Body of pancreas (tissue), 4 donors: ENCODE data around the gene ZNF160. TPM values are rescaled to one million over a fixed set of nuclear protein-coding genes. Genes with fewer than 3 reads are reported as not detected.
A peak's percentile ranks its signal among the peaks of the same experiment; 100 is the strongest.

Experiments
- ATAC-seq: fragments of 150-250 bp; one replicate; pipeline ENCODE4 v1.9.1; 2016
- DNase-seq, 4 donors: peaks; one replicate each; pipeline ENCODE4 v3.0.0-alpha.2; 2019
- H3K27ac ChIP-seq, 4 donors: fragments of 200-600 bp; sonication (generic); 1 replicate in 3 of 4; 2 replicates in 1 of 4; pipeline versions ENCODE4 v1.5.1 to v1.6.1; 2016 to 2019; ENCODE audit warnings: mild to moderate bottlenecking in 1 of 4, mixed read lengths in 1 of 4, moderate library complexity in 1 of 4
- H3K27me3 ChIP-seq, 2 donors: fragments of 200-600 bp; sonication (generic); one replicate each; pipeline ENCODE4 v1.6.0; 2016; ENCODE audit warnings: mild to moderate bottlenecking in 1 of 2
- H3K36me3 ChIP-seq, 2 donors: fragments of 200-600 bp; sonication (generic); replicated peaks in 1 of 2; 2 replicates each; pipeline ENCODE4 v1.5.1; 2016; ENCODE audit warnings: low read depth in 2 of 2; ENCODE audit not compliant: insufficient read depth in 1 of 2
- H3K4me1 ChIP-seq: fragments of 200-600 bp; sonication (generic); one replicate; pipeline ENCODE4 v1.6.0; 2016
- H3K4me3 ChIP-seq, 2 donors: fragments of 200-600 bp; sonication (generic); 1 replicate in 1 of 2; 2 replicates in 1 of 2; pipeline ENCODE4 v1.5.1; 2016 to 2019
- H3K9me3 ChIP-seq, 3 donors: fragments of 200-600 bp; sonication (generic); 1 replicate in 2 of 3; 2 replicates in 1 of 3; pipeline ENCODE4 v1.5.1; 2016
- CTCF ChIP-seq, 7 experiments: fragments of 450-650 bp in 4 of 7; fragments of 200-600 bp in 3 of 7; sonication (generic) in 3 of 7; IDR thresholded peaks; one replicate each; pipeline ENCODE4 v1.5.1; 2016 to 2019; ENCODE audit warnings: antibody characterized with exemption in 7 of 7
- POLR2A ChIP-seq, 3 donors: fragments of 450-650 bp; IDR thresholded peaks; one replicate each; pipeline ENCODE4 v1.6.1; 2016; ENCODE audit warnings: antibody characterized with exemption in 3 of 3, mild to moderate bottlenecking in 2 of 3
- WGBS, 2 donors: methylation state at CpG; one replicate each; pipeline ENCODE4 v1.1.5; 2017; 5-methylcytosine and 5-hydroxymethylcytosine counted together
- intact Hi-C: fragments of 100-400 bp; cut with DNase I; formaldehyde crosslinking; loops from one replicate; pipeline ENCODE4 v1.15.1; 2023
- total RNA-seq, 2 donors: library from RNA; depleted of rRNA; stranded (reverse); fragments of >200 nt; gene quantifications; one replicate each; pipeline ENCODE4 v1.1.0, GENCODE V29; 2016

The ZNF160 gene
- total RNA-seq, 2 donors from 2014 or later: 16.6 to 32.3 TPM

- DNase-seq (no peak), ATAC-seq (no peak)
- 95 to 98% methylated on average over 3 of the region's 3 CpGs for WGBS, 2 donors
- TF ChIP-seq POLR2A (IDR thresholded peaks at IDR 0.05) (no peak), CTCF (IDR thresholded peaks at IDR 0.05) (no peak)
- H3K4me1 ChIP-seq: no peaks in the 10 kb centered on the region
- intact Hi-C loops: no loop called here
- no peak overlapping the region for H3K4me3 ChIP-seq
- H3K27me3 ChIP-seq: no peaks in the 10 kb centered on the region
- H3K36me3 ChIP-seq: peaks cover 0 to 10% of the 10 kb centered on the region in 2 donors
- peaks cover 0 to 6% (median 0%) of the 10 kb centered on the region in 3 donors for H3K9me3 ChIP-seq
- H3K27ac ChIP-seq: no peak overlapping the region
These were observed 20.3 kb downstream of the ZNF160 start for GRCh38 chr19:53082929-53083328.

- H3K36me3 ChIP-seq: peaks cover 4 to 5% of the 10 kb centered on the region in 2 donors
- no peak for ATAC-seq
These were observed 23.8 kb downstream of the ZNF160 start for GRCh38 chr19:53079313-53079924.

GRCh38 chr19:53078668-53079067 lies 24.6 kb downstream of the ZNF160 start:
- no peak overlapping the region for H3K27ac ChIP-seq
- WGBS, 2 donors: 83 to 89% methylated on average over 1 of the region's 1 CpG
- peaks cover 0 to 6% (median 0%) of the 10 kb centered on the region in 3 donors for H3K9me3 ChIP-seq
- no peaks in the 10 kb centered on the region for H3K27me3 ChIP-seq
- no peaks in the 10 kb centered on the region for H3K4me1 ChIP-seq
- intact Hi-C loops: no loop called here
- H3K36me3 ChIP-seq: peaks cover 10 to 11% of the 10 kb centered on the region in 2 donors
- DNase-seq (no peak), ATAC-seq (no peak)
- no peak overlapping the region for H3K4me3 ChIP-seq
- TF ChIP-seq POLR2A (IDR thresholded peaks at IDR 0.05) (no peak), CTCF (IDR thresholded peaks at IDR 0.05) (no peak)

More at GRCh38 chr19:53079313-53079924, 23.8 kb downstream of the ZNF160 start:
- Histone ChIP-seq H3K27me3 (no peaks in the 10 kb centered on the region), H3K4me1 (no peaks in the 10 kb centered on the region), H3K27ac (no peak overlapping the region), H3K4me3 (no peak overlapping the region), H3K9me3 (peaks cover 0 to 6% (median 0%) of the 10 kb centered on the region in 3 donors)
- intact Hi-C loops: no loop called here
- no peak for TF ChIP-seq CTCF (IDR thresholded peaks at IDR 0.05)
- no peak for TF ChIP-seq POLR2A (IDR thresholded peaks at IDR 0.05)
- no peak for DNase-seq
- 87 to 88% methylated on average over 8 of the region's 8 CpGs for WGBS, 2 donors

GRCh38 chr19:53076984-53077383 lies 26.2 kb downstream of the ZNF160 start:
- 43 to 47% methylated on average over 10 of the region's 10 CpGs for WGBS, 2 donors
- Histone ChIP-seq H3K4me3 (no peak overlapping the region), H3K27me3 (no peaks in the 10 kb centered on the region), H3K4me1 (no peaks in the 10 kb centered on the region), H3K36me3 (peaks cover 15 to 20% of the 10 kb centered on the region in 2 donors), H3K27ac (no peak overlapping the region), H3K9me3 (peaks cover 0 to 11% (median 0%) of the 10 kb centered on the region in 3 donors)
- DNase-seq (peak; percentile 40 to 61 (median 46)), ATAC-seq (peak; percentile 55)
- intact Hi-C loops: no loop called here
- TF ChIP-seq POLR2A (IDR thresholded peaks at IDR 0.05) (no peak), CTCF (IDR thresholded peaks at IDR 0.05) (peak; percentile 8 to 49 (median 30))

GRCh38 chr19:53068834-53069233 lies 34.4 kb downstream of the ZNF160 start:
- Histone ChIP-seq H3K9me3 (peaks cover 0 to 46% (median 2%) of the 10 kb centered on the region in 3 donors), H3K4me1 (no peaks in the 10 kb centered on the region), H3K36me3 (peaks cover 24 to 31% of the 10 kb centered on the region in 2 donors), H3K27ac (no peak overlapping the region), H3K4me3 (no peak overlapping the region), H3K27me3 (no peaks in the 10 kb centered on the region)
- ATAC-seq (no peak), DNase-seq (no peak)
- TF ChIP-seq POLR2A (IDR thresholded peaks at IDR 0.05) (no peak), CTCF (IDR thresholded peaks at IDR 0.05) (no peak)
- 95 to 98% methylated on average over 5 of the region's 5 CpGs for WGBS, 2 donors
- intact Hi-C loops: no loop called here
